Motor neuron (in vitro differentiated cells): ENCODE data around the gene KCNAB1. TPM values are rescaled to one million over a fixed set of nuclear protein-coding genes. Genes with fewer than 3 reads are reported as not detected.
A peak's percentile ranks its signal among the peaks of the same experiment; 100 is the strongest.

Experiments used
- ATAC-seq, 8 experiments: fragments of 200-7000 bp; cut with Tn5 transposase; replicated peaks in 6 of 8; 2 replicates each; pipeline ENCODE4 v1.8.0; 2021; ENCODE audit warnings: mild to moderate bottlenecking in 8 of 8, moderate library complexity in 8 of 8
- H3K27ac ChIP-seq, 2 donors: fragments of 250-450 bp; sonication (Bioruptor Pico); 2 replicates each; pipeline ENCODE4 v1.9.0; 2021; ENCODE audit warnings: antibody characterized with exemption in 2 of 2, mild to moderate bottlenecking in 2 of 2, moderate library complexity in 1 of 2
- H3K4me1 ChIP-seq, 2 donors: fragments of 250-450 bp; sonication (Bioruptor Pico); replicated peaks in 1 of 2; 2 replicates each; pipeline ENCODE4 v1.6.1; 2021; ENCODE audit warnings: antibody characterized with exemption in 2 of 2, mild to moderate bottlenecking in 2 of 2, moderate library complexity in 1 of 2
- H3K4me3 ChIP-seq, 5 donors: fragments of 250-450 bp; sonication (Bioruptor Pico); 2 replicates each; pipeline ENCODE4 v1.9.0; 2021; ENCODE audit warnings: antibody characterized with exemption in 5 of 5, mild to moderate bottlenecking in 5 of 5, moderate library complexity in 4 of 5
- WGBS, 10 experiments: fragments of 450-650 bp; shearing (Covaris generic); methylation state at CpG; one replicate each; pipeline ENCODE4 v1.0.0; 2022; 5-methylcytosine and 5-hydroxymethylcytosine counted together
- in situ Hi-C, 9 experiments: fragments of 400-800 bp; cut with MboI; loops; one replicate each; pipeline ENCODE4 v1.15.0; 2021; ENCODE audit warnings: low sequenced_read_pairs in 9 of 9, low pct_unique_long_range_greater_than_20kb in 2 of 9; ENCODE audit not compliant: unreplicated experiment in 9 of 9
- total RNA-seq, 8 experiments: library from RNA; unstranded; fragments of 300-600 nt; gene quantifications; 2 replicates each; pipeline versions ENCODE4 v1.2.3 to v1.2.4, GENCODE V29; 2022

Gene KCNAB1
- total RNA-seq, 8 experiments from 2014 or later = 1.7 to 4.8 (median 2.8) TPM

DNA sequence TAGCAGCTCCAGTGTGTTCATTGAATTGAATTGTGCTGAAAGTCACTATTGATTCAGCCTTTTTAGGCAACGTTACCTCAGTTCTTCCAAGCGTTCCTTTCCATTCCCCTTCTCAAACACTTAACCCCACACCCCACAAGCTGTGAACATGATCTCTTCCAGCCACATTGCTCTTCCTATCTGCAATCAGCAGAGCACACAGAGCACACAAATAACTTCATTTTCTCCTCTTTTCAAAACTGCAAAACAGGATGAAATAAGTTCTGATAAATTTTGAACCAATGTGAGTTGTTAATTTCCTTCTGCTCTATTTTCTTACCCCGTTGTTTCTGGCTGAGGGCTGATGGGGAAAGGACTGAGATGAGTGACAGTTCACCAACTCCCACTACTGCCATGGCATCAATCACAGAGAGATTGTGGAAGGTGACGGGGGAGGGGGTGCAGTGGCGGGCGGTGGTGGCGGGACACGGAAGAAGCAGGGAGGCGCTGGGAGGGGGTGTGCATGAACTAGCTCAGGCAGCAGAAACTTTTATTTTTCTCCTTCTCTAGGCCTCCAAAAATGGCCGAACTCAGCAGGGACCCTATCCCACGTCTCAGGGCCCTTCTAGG, 287.3 kb downstream of the KCNAB1 start:
- Histone ChIP-seq H3K27ac (no peak overlapping the region), H3K4me3 (no peak overlapping the region), H3K4me1 (no peaks in the 10 kb centered on the region)
- WGBS, 10 experiments = 63 to 100% (median 92%) methylated on average over 1 to 3 of the region's 11 CpGs; no CpG with 5 or more reads in 2 of the 10 experiments
- no peak for ATAC-seq
- in situ Hi-C loops = no loop called here

DNA sequence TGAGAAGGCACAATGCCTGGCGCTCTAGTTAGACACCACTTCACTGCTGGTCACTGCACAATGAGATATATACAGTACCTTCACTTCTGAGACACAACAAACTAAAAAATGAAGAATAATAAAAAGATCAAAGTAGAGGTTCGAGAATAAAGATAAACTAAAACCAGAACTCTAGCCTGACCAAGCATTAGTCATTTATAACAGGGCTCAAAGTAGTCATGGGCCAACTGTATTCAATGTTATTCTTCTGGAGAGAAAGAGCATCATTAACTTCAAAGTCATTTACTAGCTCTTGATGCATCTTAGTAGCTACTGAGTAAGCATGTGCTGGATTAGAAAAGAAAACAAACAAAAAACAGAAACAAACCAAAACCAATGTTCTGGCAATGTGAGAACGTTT, 289.3 kb downstream of the KCNAB1 start:
- in situ Hi-C loops = no loop called here
- H3K4me1 ChIP-seq = no peaks in the 10 kb centered on the region
- 19 to 100% (median 61%) methylated on average over 1 to 3 of the region's 3 CpGs for WGBS, 10 experiments

GRCh38 chr3:156412600-156412999, 292.2 kb downstream of the KCNAB1 start:
- WGBS, 10 experiments = 60 to 100% (median 80%) methylated on average over 1 of the region's 1 CpG; no CpG with 5 or more reads in 1 of the 10 experiments
- no peak overlapping the region for H3K4me3 ChIP-seq
- peaks cover 3 to 8% of the 10 kb centered on the region in 2 donors for H3K4me1 ChIP-seq
- ATAC-seq = no peak
- H3K27ac ChIP-seq = no peak overlapping the region
- in situ Hi-C loops = no loop called here

More for the DNA sequence above, 289.3 kb downstream of the KCNAB1 start:
- no peak overlapping the region for H3K27ac ChIP-seq
- H3K4me3 ChIP-seq = no peak overlapping the region
- ATAC-seq = no peak

GRCh38 chr3:156413293-156413892, 293.0 kb downstream of the KCNAB1 start:
- Histone ChIP-seq H3K4me3 (no peak overlapping the region), H3K4me1 (peaks cover 5 to 8% of the 10 kb centered on the region in 2 donors), H3K27ac (no peak overlapping the region)
- in situ Hi-C loops = no loop called here
- ATAC-seq = no peak
- 17 to 100% (median 89%) methylated on average over 1 to 4 of the region's 4 CpGs; no CpG with 5 or more reads in 5 of the 10 experiments for WGBS, 10 experiments

- no peak overlapping the region for H3K4me3 ChIP-seq
- peaks cover 5 to 8% of the 10 kb centered on the region in 2 donors for H3K4me1 ChIP-seq
- in situ Hi-C loops = no loop called here
- peak; percentile 63 to 99 (median 77) for ATAC-seq
- H3K27ac ChIP-seq = no peak overlapping the region
- WGBS, 10 experiments = 6 to 77% (median 65%) methylated on average over 2 to 3 of the region's 3 CpGs; no CpG with 5 or more reads in 3 of the 10 experiments
Observed at GRCh38 chr3:156416846-156417558, 296.6 kb downstream of the KCNAB1 start.

GRCh38 chr3:156417559-156418132, 297.3 kb downstream of the KCNAB1 start:
- H3K4me3 ChIP-seq = no peak overlapping the region
- in situ Hi-C loops = no loop called here
- 50 to 90% (median 63%) methylated on average over 1 to 4 of the region's 4 CpGs; no CpG with 5 or more reads in 2 of the 10 experiments for WGBS, 10 experiments
- peaks cover 5 to 8% of the 10 kb centered on the region in 2 donors for H3K4me1 ChIP-seq
- H3K27ac ChIP-seq = no peak overlapping the region
- ATAC-seq = peak in 5 of 8 experiments; percentile 34 to 58 (median 40)

DNA sequence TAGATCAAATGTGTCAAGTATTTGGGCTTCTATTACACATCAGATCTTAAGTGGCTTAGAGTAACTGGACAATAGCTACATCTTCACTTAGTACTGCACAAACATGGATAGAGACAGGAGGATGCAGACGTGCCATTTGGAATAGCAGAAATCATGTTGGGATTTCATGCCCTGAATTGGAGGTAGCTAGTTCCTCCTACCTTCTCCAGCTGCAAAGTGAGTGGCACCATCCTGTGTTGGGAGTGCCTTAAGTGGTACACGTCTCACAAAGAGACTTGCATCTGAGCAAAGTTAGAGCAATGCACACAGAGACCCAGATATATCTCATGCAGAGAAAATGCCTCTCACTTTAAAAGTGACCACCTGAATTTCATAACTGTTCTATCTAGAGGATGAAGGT, 298.1 kb downstream of the KCNAB1 start:
- no peak for ATAC-seq
- peaks cover 5 to 8% of the 10 kb centered on the region in 2 donors for H3K4me1 ChIP-seq
- no peak overlapping the region for H3K27ac ChIP-seq
- 38 to 100% (median 88%) methylated on average over 1 to 2 of the region's 2 CpGs; no CpG with 5 or more reads in 6 of the 10 experiments for WGBS, 10 experiments
- in situ Hi-C loops = no loop called here
- no peak overlapping the region for H3K4me3 ChIP-seq

GRCh38 chr3:156421534-156421933, 301.2 kb downstream of the KCNAB1 start:
- 35 to 100% (median 90%) methylated on average over 1 to 4 of the region's 4 CpGs; no CpG with 5 or more reads in 3 of the 10 experiments for WGBS, 10 experiments
- Histone ChIP-seq H3K4me3 (no peak overlapping the region), H3K27ac (no peak overlapping the region), H3K4me1 (peaks cover 10 to 11% of the 10 kb centered on the region in 2 donors)
- ATAC-seq = no peak
- in situ Hi-C loops = no loop called here

GRCh38 chr3:156424758-156425157, 304.4 kb downstream of the KCNAB1 start:
- no peak overlapping the region for H3K4me3 ChIP-seq
- H3K4me1 ChIP-seq = peaks cover 5% of the 10 kb centered on the region in 2 donors
- ATAC-seq = no peak
- no peak overlapping the region for H3K27ac ChIP-seq
- in situ Hi-C loops = no loop called here

- WGBS, 10 experiments = 61 to 94% (median 80%) methylated on average over 1 to 6 of the region's 6 CpGs; no CpG with 5 or more reads in 1 of the 10 experiments
- Histone ChIP-seq H3K27ac (no peak overlapping the region), H3K4me3 (no peak overlapping the region), H3K4me1 (peaks cover 5 to 6% of the 10 kb centered on the region in 2 donors)
- in situ Hi-C loops = no loop called here
- ATAC-seq = peak in 2 of 8 experiments; percentile 14 to 39
Observed at GRCh38 chr3:156425651-156426050, 305.3 kb downstream of the KCNAB1 start.

DNA sequence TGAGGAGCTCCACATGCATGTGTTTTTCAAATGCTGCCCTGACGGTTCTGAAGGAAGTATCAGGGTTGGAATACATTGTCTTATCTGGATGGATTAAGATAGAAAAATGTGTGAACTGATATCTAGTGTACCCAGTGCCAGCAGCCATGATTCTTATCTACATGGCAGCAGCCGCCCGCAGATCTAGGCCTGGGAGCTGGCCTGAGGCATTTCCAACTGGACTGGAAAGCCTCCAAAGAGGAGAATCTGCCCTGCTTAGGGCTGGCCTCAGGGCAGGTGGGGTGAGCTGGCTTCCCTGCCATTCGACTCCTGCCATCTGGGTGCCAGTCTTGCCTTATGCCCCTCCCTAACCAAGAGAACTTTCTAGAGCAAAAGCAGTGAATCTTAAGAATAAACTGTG, 308.7 kb downstream of the KCNAB1 start:
- ATAC-seq = no peak
- Histone ChIP-seq H3K27ac (no peak overlapping the region), H3K4me3 (no peak overlapping the region), H3K4me1 (peaks cover 5 to 6% of the 10 kb centered on the region in 2 donors)
- 43 to 100% (median 67%) methylated on average over 1 to 4 of the region's 4 CpGs; no CpG with 5 or more reads in 3 of the 10 experiments for WGBS, 10 experiments
- in situ Hi-C loops = no loop called here

GRCh38 chr3:156431334-156432124, 311.2 kb downstream of the KCNAB1 start:
- in situ Hi-C loops = no loop called here
- 32 to 81% (median 71%) methylated on average over 1 to 4 of the region's 4 CpGs; no CpG with 5 or more reads in 2 of the 10 experiments for WGBS, 10 experiments
- Histone ChIP-seq H3K27ac (no peak overlapping the region), H3K4me3 (no peak overlapping the region), H3K4me1 (peaks cover 0 to 3% of the 10 kb centered on the region in 2 donors)
- ATAC-seq = peak in 1 of 8 experiments; percentile 58
